ENCODE measurements around the gene IFI44.

IFI44 gene, protein sequence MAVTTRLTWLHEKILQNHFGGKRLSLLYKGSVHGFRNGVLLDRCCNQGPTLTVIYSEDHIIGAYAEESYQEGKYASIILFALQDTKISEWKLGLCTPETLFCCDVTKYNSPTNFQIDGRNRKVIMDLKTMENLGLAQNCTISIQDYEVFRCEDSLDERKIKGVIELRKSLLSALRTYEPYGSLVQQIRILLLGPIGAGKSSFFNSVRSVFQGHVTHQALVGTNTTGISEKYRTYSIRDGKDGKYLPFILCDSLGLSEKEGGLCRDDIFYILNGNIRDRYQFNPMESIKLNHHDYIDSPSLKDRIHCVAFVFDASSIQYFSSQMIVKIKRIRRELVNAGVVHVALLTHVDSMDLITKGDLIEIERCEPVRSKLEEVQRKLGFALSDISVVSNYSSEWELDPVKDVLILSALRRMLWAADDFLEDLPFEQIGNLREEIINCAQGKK

DNA sequence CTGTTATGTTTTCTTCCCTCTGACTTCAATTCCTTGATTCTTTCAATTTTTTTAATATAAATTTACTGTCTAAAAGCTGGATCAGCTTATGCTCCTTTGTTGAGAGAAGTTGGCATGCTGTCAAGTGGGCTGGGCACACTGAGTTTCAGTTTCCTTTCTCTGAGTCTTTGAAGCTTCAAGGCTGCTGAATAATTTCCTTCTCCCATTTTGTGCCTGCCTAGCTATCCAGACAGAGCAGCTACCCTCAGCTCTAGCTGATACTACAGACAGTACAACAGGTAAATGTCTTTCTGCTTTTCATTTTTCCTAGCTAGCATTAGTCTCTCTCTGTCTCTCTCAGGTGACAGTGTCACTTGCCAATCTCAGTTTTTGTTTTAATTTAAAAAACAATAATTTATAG lies at the start of gene IFI44:
TSS of gene IFI44 (plus strand) at position 204 of the 400 bp plus-strand sequence. CDS start 365 bp downstream, outside the sequence.
- in situ Hi-C loops (cut with MboI; ENCODE audit: low sequenced_read_pairs) = no loop called here

DNA sequence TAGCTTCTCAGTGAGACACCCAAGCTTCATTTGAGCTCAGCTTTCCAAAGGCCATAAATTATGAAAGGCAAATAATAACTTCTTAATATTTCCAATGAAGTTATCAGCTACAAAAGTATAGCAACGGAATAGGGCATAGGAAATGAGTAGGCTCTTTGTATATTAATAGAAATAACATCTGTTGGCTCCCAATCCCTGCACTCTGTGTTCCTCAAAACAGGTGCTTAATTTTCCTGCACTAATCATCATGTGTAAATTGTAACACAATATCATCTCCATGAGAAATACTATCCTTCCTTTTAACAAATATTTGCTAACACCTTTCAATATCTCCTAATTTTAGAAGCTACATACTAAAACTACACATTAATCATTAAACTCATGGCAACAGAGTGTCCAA lies 48.6 kb upstream of the IFI44 start:
- in situ Hi-C loops (cut with MboI; ENCODE audit: low sequenced_read_pairs) = no loop called here

- in situ Hi-C loops (cut with MboI; ENCODE audit: low sequenced_read_pairs) = no loop called here
These were observed 46.4 kb upstream of the IFI44 start for GRCh38 chr1:78603206-78603605.

GRCh38 chr1:78604643-78605042 lies 45.0 kb upstream of the IFI44 start:
- in situ Hi-C loops (cut with MboI; ENCODE audit: low sequenced_read_pairs) = no loop called here

DNA sequence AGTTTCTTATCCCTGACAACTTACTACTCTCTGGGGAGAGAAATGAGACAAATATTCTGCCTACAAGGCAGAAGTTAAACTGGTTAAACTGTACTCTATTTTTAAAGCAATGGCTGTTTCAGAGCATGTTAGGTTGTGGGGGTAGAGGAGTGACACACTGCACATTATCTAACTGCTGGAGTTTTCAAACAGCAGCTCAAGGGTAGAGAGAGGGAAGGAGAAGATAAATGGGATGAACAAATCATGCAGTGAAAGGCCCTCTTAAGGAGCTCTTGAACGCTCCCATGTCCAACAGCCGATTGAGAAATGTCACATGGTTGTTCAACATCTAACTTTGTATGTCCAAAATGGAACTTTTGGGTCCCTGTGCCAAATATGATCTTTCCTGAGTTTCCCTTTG lies 43.4 kb upstream of the IFI44 start:
- in situ Hi-C loops (cut with MboI; ENCODE audit: low sequenced_read_pairs) = no loop called here

- in situ Hi-C loops (cut with MboI; ENCODE audit: low sequenced_read_pairs) = no loop called here
These were observed 42.2 kb upstream of the IFI44 start for GRCh38 chr1:78607334-78607927.

GRCh38 chr1:78607944-78608343 lies 41.7 kb upstream of the IFI44 start:
- in situ Hi-C loops (cut with MboI; ENCODE audit: low sequenced_read_pairs) = no loop called here

- in situ Hi-C loops (cut with MboI; ENCODE audit: low sequenced_read_pairs) = no loop called here
These were observed 32.0 kb upstream of the IFI44 start for GRCh38 chr1:78617615-78618026.

DNA sequence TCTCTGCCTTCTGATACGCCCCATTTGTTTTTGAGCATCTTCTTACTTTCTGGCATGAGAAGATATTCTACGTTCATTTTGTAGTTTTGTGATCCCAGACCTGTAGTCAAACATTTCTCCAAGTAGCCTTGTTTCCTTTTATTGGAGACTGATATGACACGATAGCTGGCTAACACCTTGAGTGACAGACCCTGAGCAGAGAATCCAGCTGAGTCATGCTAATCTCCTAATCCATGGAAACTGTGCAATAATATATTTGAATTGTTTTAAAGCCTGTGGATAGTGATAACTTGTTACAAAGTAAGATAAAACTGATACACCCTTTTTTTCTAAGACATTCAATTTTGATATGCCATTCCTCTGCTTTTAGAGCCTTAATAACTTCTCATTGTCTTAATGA lies 30.6 kb upstream of the IFI44 start:
- in situ Hi-C loops (cut with MboI; ENCODE audit: low sequenced_read_pairs) = no loop called here

DNA sequence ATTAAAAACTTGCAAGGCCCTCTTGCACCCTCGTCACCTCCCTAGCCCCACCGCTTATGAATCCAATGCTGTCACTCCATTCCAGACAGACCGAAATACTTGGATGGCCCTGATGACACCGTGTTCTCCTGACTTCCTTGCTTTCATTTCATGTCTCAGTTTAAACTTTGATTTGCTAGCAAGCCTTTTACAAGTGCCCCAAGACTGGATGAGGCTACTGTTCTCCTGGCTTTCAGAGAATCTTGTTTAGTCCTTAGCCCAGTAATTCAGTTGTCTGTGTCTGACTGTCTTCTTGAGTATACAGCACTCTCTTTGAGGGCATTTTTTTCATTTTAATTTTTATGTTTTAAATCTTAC lies 30.2 kb upstream of the IFI44 start:
- in situ Hi-C loops (cut with MboI; ENCODE audit: low sequenced_read_pairs) = no loop called here

GRCh38 chr1:78619803-78620579 lies 29.6 kb upstream of the IFI44 start, which contains the start of gene IFI44L:
IFI44L (plus strand) TSS chr1:78620448; CDS start chr1:78627916, 7,468 bp downstream.
- in situ Hi-C loops (cut with MboI; ENCODE audit: low sequenced_read_pairs) = no loop called here

GRCh38 chr1:78620666-78621065 lies 29.0 kb upstream of the IFI44 start:
- in situ Hi-C loops (cut with MboI; ENCODE audit: low sequenced_read_pairs) = no loop called here

GRCh38 chr1:78622548-78622947 lies 27.1 kb upstream of the IFI44 start:
- in situ Hi-C loops (cut with MboI; ENCODE audit: low sequenced_read_pairs) = no loop called here

- in situ Hi-C loops (cut with MboI; ENCODE audit: low sequenced_read_pairs) = no loop called here
These were observed 25.6 kb upstream of the IFI44 start for GRCh38 chr1:78624035-78624434.

GRCh38 chr1:78627321-78627720 lies 22.3 kb upstream of the IFI44 start:
- in situ Hi-C loops (cut with MboI; ENCODE audit: low sequenced_read_pairs) = no loop called here

DNA sequence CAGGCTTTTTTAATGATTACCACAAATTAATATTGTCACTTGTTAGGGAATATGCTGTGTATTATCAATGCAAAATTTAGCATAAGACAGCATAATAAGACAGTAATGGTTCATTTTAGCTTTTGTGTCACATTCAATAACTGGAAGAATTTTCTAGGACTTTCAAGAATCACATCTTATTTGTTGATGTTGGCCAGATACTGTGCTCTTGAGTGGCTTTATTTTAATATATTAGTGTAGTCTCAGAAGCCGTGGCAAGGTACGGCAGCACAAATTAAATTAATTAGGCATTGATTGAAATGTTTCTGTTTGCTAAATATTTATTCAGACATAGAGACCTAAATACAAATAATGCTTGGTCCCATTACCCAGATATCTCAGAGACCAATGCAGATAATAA lies 19.0 kb upstream of the IFI44 start:
- in situ Hi-C loops (cut with MboI; ENCODE audit: low sequenced_read_pairs) = no loop called here

GRCh38 chr1:78633209-78633608 lies 16.4 kb upstream of the IFI44 start:
- in situ Hi-C loops (cut with MboI; ENCODE audit: low sequenced_read_pairs) = no loop called here

DNA sequence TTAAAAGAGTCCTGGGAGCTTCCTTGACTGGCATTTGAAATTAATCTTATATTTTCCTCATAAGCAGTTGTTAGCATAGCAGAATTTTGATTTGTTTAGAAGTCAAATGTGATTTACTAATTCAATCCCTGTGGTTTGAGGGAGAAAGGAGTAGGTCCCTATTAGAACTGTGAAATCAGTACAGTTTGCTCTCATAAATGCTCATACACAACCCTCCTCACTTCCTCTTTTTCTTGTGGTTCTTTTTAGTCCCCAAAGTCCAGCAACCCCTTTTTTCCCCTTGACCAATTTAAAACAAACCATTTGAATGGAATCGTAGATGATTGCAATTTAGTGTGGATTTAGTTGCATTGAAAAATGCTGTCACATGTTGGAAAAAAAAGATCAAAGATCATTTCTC lies 9.2 kb upstream of the IFI44 start:
- in situ Hi-C loops (cut with MboI; ENCODE audit: low sequenced_read_pairs) = no loop called here

GRCh38 chr1:78641558-78641957 lies 8.1 kb upstream of the IFI44 start:
- in situ Hi-C loops (cut with MboI; ENCODE audit: low sequenced_read_pairs) = no loop called here

DNA sequence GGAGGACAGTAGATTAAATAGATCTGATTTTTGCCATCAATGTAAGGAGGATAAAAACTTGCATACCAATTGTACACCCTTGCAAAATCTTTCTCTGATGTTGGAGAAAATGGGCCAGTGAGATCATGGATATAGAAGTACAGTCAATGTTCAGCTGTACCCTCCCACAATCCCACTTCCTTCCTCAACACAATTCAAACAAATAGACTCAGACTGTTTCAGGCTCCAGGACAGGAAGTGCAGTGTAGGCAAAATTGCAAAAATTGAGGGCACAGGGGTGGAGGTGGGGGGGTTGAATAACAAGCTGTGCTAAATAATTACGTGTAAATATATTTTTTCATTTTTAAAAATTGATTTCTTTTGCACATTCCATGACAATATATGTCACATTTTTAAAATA lies 3.9 kb upstream of the IFI44 start:
- in situ Hi-C loops (cut with MboI; ENCODE audit: low sequenced_read_pairs) = no loop called here

- in situ Hi-C loops (cut with MboI; ENCODE audit: low sequenced_read_pairs) = no loop called here
These were observed 2.4 kb upstream of the IFI44 start for GRCh38 chr1:78647238-78647637.
